ENCODE data around the gene DOP1B. TPM values are rescaled to one million over a fixed set of nuclear protein-coding genes. Genes with fewer than 3 reads are reported as not detected.

Gene DOP1B
- polyA plus RNA-seq, 3 donors, result 4.7 to 6.9 (median 6.5) TPM

- no peak for DNase-seq
These were observed 46.3 kb downstream of the DOP1B start for GRCh38 chr21:36202726-36203602.

- DNase-seq, result no peak
These were observed 46.9 kb downstream of the DOP1B start for GRCh38 chr21:36203603-36203889.

GRCh38 chr21:36204980-36205379 is 48.4 kb downstream of the DOP1B start:
- DNase-seq, result no peak

GRCh38 chr21:36205962-36206361 is 49.3 kb downstream of the DOP1B start:
- no peak for DNase-seq

Other genes with a start within 250 kb of the DOP1B start
- gene SETD4, start 96.3 kb upstream of the DOP1B start, polyA plus RNA-seq (ENCODE audit: insufficient read length in 3 of 3), result 10 to 100 TPM; 24.2 to 46.6 (median 43.9) TPM
- gene CBR1, start 86.8 kb upstream of the DOP1B start, polyA plus RNA-seq (ENCODE audit: insufficient read length in 3 of 3), result 10 to 100 TPM; 45.7 to 75.5 (median 70.4) TPM
- gene CBR3, start 21.7 kb upstream of the DOP1B start, polyA plus RNA-seq (ENCODE audit: insufficient read length in 3 of 3), result 1 to 10 TPM in 1 of 3 donors, under 1 TPM in 2; 0.75 to 1.4 (median 0.81) TPM
- gene MORC3, start 163.4 kb downstream of the DOP1B start, polyA plus RNA-seq (ENCODE audit: insufficient read length in 3 of 3), result 10 to 100 TPM; 33.6 to 46.7 (median 37.7) TPM
- gene CHAF1B, start 228.6 kb downstream of the DOP1B start, polyA plus RNA-seq (ENCODE audit: insufficient read length in 3 of 3), result 1 to 10 TPM; 8.9 to 9.8 (median 9.0) TPM

All from renal pelvis (tissue), 4 donors.